Activated CD8-positive, alpha-beta memory T cell treated with anti-CD3 and anti-CD28 coated beads, Interleukin-2, amount 50 U/mL, for 24 hours (primary cell): ENCODE data around the gene DIS3L2.
"Not testable (repeated sequence)": the region's sequence is repeated elsewhere in the genome, so short reads cannot be mapped to it uniquely, and the experiment has no call there.

Source experiments
- DNase-seq: peaks from one replicate; pipeline ENCODE4 v3.0.0-alpha.2; 2020; ENCODE audit errors: extremely low read depth

DIS3L2 gene

DNA sequence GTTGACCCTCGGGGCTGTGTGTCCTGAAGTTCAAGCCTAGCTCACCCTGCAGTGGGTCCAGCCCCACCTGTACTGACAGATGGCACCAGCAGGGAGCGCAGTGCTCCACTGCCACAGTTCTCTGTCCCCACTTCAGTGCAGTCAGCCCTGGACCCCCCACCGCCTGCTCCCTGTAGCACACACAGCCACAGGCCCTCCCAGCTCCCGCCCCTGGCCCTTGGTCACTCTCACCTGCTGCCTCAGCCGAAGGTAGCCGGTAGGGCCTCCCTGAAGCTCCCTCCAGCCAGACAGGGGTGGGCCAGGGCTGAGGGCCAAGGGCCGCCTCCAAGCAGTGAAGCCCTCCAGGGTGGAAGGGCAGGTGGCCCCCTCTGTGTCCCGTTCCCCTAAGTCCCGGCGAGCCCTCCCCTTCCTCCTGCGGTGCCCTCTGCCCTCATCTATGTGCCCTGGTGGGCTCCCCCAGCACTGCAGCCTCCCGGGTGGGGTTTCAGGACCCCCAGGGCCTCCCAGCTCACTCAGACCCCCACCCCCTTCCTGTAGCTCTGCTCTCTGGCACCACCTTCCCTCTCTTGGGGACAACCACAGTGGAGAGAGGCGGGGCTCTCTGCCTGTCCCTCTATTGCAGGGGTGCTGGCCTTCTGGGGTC lies 406.2 kb downstream of the DIS3L2 start:
- no peak for DNase-seq

GRCh38 chr2:232368311-232368731 lies 406.8 kb downstream of the DIS3L2 start:
- DNase-seq, result no peak

GRCh38 chr2:232369126-232369951 lies 407.8 kb downstream of the DIS3L2 start:
- DNase-seq, result no peak

DNA sequence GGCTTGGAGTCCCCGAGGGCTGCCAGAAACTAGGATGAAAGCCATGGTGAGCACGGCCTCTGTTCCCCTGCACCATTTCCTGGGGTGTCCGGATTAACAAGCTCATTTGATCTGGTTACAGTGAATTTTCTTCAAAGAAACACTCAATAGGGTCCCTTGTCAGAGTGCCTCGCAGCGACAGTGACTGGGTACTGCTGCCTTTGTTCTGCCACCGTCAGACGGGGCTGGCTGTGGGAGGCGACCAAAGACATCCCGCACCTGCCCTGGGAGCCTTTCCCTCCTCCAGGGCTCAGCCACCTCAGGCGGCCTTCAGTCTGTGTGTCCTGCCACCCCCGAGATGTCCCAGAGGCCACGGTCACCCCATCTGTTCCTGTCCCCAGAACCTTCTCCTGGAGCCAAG lies 408.5 kb downstream of the DIS3L2 start:
- not testable (repeated sequence) for DNase-seq

DNA sequence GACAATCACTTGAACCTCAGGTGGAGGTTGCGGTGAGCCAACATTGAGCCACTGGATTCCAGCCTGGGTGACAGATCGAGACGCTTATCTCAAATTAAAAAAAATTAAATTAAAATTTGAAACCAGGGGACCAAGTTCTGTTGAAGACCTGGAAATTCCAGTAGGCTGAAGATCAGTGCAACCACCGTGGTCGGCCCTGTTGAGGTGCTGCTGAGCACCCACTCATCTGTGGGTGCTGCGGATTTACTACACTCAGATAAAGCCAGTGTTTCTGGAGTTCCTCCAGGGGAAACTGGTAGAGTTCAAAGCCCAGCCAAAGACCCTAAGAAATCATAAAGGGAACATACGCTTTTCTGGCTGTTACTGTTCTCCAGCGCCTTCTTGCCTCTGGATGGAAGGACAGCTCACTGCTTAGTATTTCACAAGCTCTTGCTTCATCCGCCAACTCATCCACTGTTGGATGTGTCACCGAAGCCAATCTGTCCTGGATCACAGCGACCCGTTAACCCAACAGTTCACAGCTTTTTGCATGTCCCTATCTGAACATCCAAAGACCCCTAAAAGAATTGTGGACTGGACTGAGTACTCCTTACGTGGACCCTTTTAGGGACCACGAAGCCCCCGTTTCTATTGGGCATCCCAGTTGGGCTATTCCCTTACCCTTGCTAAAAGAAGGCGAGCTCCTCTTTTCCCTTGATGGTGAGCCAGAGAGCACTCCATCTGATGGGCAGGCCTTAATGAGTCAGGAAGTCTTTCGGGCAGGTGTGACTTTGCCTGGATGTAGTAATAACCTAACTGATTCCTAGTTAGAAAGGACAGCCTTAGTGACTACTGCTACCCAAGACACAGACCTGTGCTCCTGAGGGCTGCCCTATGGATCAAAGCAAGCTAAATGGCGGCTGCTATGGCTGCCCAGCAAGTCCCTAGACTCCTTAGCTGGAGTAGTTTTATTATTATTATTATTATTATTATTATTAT lies 411.0 kb downstream of the DIS3L2 start:
- DNase-seq, result no peak

- DNase-seq, result no peak
Observed at GRCh38 chr2:232374356-232374755, 412.8 kb downstream of the DIS3L2 start.

GRCh38 chr2:232375164-232375563 lies 413.7 kb downstream of the DIS3L2 start:
- DNase-seq, result no peak

DNA sequence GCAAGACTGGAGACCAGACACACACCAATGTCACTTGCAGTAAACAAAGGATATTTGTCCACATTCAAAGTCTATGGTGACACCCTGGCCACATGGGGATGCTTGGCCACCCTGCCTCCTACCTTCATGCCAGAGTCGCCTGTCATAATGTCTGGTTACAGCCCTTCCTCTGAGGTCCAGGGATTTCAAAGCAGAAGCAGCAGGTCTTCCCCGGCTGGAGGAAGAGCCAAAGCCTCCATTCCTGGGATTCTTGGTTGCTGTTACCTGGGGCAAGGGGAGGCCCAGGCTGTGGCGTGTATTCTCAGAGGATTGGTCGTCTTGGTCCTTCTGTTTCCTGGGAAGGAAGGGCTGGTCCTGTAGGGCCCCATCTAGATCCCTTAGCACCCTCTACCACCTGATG lies 414.7 kb downstream of the DIS3L2 start:
- DNase-seq, result no peak

DNA sequence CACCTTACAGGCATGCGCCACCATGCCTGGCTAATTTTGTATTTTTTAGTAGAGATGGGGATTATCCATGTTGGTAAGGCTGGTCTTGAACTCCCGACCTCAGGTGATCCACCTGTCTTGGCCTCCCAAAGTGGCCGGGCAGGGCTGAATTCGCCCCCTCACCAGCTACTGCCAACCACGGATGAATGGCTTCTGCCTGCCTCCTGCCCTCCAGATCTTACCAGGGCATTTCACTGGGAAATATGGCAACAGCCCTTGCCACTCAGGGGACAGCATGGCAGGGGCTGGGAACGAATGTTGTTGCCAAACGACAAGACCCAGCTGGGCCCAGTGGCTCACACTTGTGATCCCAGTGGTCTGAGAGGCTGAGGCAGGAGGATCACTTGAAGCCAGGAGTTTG lies 415.2 kb downstream of the DIS3L2 start:
- DNase-seq, result no peak

- no peak for DNase-seq
Observed at GRCh38 chr2:232377319-232377718, 415.8 kb downstream of the DIS3L2 start.

GRCh38 chr2:232377841-232378734 lies 416.6 kb downstream of the DIS3L2 start:
- no peak for DNase-seq

DNA sequence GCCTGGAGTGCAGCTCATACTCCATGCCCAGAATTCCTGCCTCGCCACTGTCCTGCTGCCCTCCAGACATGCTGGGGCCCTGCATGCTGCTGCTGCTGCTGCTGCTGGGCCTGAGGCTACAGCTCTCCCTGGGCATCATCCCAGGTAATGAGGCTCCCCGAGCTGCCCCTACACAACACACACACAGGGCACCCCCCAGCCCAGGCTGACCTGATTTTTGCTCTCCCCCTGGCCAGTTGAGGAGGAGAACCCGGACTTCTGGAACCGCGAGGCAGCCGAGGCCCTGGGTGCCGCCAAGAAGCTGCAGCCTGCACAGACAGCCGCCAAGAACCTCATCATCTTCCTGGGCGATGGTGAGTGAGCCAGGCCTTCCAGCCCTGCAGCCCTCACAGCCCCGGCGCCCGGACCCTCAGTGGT lies 417.2 kb downstream of the DIS3L2 start, which contains the start of gene ALPP:
Gene ALPP, plus strand, starts transcription at position 17 of the 417 bp plus-strand sequence. Its CDS starts 52 bp downstream, at position 69.
- DNase-seq, result not testable (repeated sequence)

DNA sequence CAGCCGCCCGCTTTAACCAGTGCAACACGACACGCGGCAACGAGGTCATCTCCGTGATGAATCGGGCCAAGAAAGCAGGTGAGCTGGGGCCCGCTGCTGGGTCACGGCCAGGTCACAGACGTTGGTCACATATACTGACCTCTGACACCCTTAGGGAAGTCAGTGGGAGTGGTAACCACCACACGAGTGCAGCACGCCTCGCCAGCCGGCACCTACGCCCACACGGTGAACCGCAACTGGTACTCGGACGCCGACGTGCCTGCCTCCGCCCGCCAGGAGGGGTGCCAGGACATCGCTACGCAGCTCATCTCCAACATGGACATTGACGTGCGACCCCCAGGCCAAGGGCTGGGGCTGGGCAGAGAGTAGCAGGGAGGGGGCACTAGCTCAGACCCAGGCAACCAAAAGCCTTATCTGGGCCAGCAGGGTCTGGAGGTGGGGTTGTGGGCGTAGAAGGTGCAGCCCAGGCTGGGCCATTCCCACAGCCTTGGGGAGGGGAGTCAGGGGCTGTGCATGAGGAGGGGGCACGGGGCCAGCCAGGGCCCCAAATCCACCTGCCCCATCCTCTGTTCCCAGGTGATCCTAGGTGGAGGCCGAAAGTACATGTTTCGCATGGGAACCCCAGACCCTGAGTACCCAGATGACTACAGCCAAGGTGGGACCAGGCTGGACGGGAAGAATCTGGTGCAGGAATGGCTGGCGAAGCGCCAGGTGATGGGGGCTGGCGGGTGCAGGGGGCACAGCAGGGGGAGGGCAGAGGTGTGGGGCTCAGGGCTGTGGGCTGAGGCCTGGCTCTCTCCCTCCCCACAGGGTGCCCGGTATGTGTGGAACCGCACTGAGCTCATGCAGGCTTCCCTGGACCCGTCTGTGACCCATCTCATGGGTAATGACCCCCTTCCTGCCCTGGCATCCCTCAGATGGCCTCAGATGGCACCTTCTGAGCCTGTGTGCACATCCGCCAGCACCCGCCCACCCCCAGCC lies 418.4 kb downstream of the DIS3L2 start:
- not testable (repeated sequence) for DNase-seq

DNA sequence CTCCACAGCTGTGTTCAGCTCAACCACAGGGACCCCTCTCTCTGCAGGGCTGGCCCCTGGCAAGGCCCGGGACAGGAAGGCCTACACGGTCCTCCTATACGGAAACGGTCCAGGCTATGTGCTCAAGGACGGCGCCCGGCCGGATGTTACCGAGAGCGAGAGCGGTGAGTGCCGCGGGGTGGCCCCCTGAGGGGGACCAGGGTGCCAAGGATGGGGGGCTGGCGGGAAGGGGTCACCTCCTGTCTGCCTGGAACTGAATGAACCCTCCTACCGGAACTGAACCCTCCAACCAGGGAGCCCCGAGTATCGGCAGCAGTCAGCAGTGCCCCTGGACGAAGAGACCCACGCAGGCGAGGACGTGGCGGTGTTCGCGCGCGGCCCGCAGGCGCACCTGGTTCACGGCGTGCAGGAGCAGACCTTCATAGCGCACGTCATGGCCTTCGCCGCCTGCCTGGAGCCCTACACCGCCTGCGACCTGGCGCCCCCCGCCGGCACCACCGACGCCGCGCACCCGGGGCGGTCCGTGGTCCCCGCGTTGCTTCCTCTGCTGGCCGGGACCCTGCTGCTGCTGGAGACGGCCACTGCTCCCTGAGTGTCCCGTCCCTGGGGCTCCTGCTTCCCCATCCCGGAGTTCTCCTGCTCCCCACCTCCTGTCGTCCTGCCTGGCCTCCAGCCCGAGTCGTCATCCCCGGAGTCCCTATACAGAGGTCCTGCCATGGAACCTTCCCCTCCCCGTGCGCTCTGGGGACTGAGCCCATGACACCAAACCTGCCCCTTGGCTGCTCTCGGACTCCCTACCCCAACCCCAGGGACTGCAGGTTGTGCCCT lies 419.9 kb downstream of the DIS3L2 start:
- DNase-seq, result not testable (repeated sequence)

DNA sequence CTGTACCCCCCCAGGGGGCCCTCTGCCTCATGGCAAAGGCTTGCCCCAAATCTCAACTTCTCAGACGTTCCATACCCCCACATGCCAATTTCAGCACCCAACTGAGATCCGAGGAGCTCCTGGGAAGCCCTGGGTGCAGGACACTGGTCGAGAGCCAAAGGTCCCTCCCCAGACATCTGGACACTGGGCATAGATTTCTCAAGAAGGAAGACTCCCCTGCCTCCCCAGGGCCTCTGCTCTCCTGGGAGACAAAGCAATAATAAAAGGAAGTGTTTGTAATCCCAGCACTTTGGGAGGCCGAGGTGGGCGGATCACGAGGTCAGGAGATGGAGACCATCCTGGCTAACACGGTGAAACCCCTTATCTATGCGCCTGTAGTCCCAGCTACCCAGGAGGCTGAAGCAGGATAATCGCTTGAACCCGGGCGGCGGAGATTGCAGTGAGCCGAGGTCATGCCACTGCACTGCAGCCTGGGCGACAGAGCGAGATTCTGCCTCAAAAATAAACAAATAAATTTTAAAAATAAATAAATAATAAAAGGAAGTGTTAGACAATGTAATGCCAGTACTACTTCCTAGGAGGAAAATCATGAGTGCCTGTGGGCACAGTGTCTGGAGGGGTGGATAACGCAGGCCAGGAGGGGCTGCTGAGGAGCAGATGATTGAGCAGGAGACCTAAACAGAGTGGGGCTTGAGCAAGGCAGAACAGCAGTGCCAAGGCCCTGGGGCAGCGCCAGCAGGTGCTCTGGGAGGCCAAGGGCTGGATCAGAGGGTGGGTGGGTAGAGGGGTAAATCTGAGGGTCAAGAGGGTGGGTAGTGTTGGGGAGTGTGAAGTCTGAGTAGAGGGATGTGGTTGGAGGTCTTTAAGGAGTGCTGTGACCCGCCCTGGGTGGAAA lies 421.1 kb downstream of the DIS3L2 start:
- no peak for DNase-seq

- no peak for DNase-seq
Observed at GRCh38 chr2:232384466-232384865, 423.0 kb downstream of the DIS3L2 start.

DNA sequence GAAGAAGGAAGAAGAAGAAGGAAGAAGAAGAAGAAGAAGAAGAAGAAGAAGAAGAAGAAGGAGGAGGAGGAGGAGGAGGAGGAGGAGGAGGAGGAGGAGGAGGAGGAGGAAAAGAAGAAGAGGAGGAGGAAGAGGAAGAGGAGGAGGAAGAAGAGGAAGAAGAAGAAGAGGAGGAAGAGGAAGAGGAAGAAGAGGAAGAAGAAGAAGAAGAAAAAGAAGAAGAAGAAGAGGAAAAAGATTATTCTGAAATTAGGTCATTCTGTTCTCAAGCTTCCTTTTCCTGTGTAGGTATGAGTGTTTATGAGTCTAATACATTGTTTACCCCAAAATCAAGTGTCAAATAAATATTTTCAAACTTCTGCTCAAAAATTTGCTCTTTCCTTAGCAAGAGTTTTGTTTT lies 423.5 kb downstream of the DIS3L2 start:
- not testable (repeated sequence) for DNase-seq
